ENCODE results near the gene ALKBH5.

The ALKBH5 gene

DNA sequence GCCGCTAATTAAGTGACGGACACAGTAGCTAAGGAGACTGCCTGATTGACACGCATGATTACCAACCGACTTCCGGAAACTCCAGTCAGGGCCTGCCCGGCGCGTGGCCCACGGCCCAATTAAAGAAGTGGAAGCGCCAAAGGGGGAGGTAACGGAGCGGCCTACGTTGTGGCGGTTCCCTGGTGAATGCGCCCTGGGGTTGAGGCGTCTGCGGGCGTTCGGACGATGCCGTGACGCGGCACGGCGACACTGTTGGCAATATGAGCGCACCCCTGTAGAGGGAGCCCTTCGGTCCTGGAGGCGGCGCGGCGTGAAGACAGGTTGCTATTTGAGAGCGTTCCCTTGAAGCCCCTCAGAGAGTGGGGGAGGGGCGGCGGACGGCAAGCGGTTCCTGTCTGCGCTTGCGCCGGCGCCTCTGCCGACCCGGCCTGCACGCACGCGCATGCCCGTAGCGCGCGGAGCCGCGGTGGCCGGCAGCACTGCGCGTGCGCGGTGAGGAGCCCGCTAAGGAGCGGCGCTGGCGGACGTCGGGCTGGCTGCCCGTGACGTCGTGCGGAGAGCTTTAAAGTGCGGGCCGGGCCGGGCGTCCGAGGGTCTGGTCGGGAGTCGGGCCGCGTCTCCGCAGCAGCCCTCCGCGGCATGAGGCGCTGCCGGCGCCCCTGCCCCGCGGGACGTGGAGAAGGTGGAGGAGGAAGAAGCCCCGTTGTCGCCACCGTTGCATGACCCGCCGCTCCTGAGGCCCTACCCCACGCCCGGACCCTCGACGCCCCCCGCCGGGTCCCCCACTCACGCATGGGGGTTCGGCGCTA, at the start of gene ALKBH5:
Gene ALKBH5, plus strand, starts transcription at position 495 of the 809 bp plus-strand sequence. CDS start 416 bp downstream, outside the sequence.
- DNase-seq: peak; percentile 99

DNA sequence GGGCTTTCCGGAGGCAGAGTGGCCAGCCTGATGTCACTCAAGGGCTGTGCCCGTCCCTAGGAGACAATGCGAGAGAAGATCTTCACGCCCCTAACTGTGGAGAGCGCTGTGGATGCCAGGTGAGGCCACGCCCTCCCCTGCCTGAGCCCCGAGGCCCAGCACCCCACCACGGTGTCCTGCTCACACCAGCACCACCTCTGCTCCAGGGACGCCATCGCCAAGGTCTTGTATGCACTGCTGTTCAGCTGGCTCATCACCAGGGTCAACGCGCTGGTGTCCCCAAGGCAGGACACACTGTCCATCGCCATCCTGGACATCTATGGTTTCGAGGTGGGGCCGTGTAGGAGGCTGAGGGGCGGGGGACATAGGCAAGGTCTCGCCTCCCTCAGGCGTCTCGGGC, 47.3 kb upstream of the ALKBH5 start:
- no peak for DNase-seq

- DNase-seq: no peak
Measured at GRCh38 chr17:18138065-18138749, 45.4 kb upstream of the ALKBH5 start.

DNA sequence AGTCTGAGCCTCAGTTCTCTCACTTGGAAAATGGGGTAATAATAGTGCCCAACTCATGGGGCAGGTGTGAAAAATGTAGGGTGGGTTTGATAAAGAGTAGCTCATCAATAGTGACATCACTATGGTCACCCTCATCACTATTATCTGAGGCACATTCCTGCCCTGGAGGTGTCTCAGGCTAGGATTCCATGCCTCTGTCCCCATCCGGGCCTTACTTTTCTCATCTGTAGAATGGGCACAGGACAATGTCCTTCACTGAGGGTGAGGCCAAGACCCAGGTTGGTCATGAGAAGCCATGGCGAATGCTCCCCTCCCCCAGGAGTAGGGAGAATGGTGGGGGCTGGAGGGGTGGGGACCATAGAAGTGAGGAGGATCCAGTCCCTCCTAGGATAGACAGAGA, 44.5 kb upstream of the ALKBH5 start:
- no peak for DNase-seq

- DNase-seq: no peak
Measured at GRCh38 chr17:18139498-18139897, 44.1 kb upstream of the ALKBH5 start.

GRCh38 chr17:18139949-18140348, 43.7 kb upstream of the ALKBH5 start:
- no peak for DNase-seq

DNA sequence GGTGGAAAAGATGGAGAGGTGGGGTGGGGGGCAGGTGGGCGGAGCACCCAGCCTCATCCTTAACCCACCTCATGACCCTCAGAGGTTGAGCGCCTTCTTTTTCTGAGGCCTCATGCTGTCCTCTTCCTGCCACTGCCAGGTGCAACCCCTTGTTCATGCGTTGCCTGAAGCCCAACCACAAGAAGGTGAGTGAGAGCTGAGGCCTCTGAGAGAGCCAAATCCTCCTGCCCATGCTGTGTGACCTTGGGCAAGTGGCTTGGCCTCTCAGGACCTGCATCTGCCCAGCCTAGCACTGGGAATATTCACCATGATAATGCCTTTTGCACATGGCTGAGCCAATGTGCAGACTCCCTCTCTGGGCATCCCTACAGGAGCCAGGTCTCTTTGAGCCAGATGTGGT, 43.0 kb upstream of the ALKBH5 start:
- no peak for DNase-seq

DNA sequence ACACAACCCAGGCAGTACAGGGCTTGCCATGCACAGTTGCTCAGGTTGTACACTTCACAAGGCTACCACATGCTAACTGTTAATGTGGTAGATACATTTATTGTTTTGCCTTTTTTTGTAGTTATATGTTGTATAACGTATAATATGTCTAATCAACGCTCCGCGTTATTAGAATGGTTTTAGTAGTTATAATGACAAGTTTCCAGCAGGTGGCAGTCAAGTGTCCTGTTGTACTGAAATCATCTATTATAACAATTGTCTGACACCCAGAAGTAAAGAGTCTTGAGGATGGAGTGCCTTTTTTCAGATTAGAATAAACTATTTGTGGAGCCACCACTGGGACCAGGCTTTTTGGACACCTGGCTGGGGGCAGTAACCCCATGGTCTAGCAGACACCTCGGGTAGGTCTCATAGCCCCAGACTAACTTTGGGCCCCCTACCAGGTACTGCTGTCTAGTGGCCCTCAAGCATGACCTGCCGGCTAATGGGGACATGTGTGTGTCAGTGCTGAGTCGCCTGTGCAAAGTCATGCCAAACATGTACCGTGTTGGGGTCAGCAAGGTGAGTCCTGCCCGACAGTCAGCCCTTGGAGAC, 42.3 kb upstream of the ALKBH5 start:
- DNase-seq: no peak

DNA sequence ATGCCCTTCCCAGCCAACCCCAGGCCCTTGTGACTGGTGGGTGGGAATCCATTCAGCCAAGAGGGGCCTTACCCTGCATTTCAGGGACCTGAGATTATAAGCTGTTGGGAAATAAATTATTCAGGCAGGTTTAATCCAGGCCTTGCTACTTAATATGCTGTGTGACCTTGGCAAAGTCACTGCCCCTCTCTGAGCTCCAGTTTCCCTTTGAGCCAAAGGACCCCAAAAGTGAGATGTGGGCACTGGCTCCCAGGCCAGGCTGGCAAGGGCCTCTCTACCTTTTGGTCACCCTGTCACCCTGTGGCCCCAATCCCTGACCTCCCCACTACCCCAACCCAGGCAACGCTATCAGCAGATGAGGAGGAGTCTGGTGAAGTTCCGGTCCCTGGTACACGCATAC, 41.2 kb upstream of the ALKBH5 start:
- DNase-seq: no peak

- DNase-seq: no peak
Measured at GRCh38 chr17:18143044-18143936, 40.3 kb upstream of the ALKBH5 start.

DNA sequence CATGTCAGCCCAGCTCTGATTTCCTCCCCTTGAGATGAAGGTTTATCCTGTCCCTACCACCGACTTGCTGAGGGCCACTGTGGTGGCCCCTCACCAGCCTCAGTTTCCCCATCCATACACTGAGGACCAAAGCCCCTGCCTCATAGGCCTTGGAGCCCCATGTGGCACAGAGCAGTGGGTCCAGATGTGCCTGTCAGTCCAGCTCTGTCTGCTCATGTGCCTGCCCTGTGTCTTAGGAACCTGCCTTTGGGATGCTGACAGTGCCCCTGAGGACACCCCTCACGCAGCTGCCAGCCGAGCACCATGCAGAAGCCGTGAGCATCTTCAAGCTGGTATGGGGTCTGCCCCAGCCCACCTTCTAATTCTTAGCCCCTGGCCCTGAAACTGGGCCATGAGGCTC, 39.4 kb upstream of the ALKBH5 start:
- no peak for DNase-seq

- no peak for DNase-seq
Measured at GRCh38 chr17:18144855-18145254, 38.8 kb upstream of the ALKBH5 start.

DNA sequence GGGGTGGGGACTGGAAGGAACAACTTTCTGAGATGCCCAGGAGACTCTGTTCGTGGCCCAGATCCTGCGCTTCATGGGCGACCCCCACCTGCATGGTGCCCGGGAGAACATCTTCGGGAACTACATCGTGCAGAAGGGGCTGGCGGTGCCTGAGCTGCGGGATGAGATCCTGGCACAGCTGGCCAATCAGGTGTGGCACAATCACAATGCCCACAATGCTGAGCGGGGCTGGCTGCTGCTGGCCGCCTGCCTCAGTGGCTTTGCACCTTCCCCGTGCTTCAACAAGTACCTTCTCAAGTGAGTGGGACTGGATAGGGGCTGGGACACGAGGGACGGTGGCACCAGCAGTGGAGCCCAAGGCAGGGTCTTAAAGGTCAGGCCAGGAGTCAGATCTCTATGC, 37.8 kb upstream of the ALKBH5 start:
- no peak for DNase-seq

- DNase-seq: no peak
Measured at GRCh38 chr17:18146259-18146658, 37.4 kb upstream of the ALKBH5 start.

DNA sequence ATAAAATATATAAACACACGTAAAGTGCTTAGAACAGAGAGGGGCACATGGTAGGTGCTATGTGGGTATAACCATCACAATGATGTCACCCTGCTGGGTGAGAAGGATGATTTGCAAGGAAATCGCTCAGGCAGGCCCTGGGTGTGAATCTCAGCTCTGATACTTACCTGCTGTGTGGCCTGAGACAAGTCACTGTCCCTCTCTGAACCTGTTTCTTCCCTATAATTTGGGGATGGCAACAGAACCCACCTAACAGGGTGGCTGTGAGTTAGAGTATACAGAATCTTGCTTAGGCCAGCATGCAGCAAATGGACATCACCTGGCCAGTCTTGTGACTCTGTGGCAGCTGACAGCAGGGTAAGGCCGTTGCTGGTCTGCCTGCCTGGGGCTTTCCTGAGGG, 36.6 kb upstream of the ALKBH5 start:
- no peak for DNase-seq

DNA sequence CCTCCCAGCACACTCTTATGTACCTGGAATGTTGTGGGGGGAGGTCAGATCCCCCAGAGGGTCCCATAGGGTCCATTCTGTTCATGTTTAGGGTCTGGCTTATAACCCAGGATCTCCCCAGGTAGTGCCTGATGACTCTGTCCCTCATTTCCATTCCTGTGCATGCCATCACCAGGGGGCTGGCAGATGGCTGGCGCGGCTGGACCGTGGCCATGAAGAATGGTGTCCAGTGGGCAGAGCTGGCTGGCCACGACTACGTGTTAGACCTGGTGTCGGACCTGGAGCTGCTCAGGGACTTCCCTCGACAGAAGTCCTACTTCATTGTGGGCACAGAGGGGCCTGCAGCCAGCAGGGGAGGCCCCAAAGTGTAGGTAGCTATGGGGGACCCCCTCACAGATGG, 35.0 kb upstream of the ALKBH5 start:
- DNase-seq: no peak

GRCh38 chr17:18151290-18151689, 32.3 kb upstream of the ALKBH5 start:
- no peak for DNase-seq

DNA sequence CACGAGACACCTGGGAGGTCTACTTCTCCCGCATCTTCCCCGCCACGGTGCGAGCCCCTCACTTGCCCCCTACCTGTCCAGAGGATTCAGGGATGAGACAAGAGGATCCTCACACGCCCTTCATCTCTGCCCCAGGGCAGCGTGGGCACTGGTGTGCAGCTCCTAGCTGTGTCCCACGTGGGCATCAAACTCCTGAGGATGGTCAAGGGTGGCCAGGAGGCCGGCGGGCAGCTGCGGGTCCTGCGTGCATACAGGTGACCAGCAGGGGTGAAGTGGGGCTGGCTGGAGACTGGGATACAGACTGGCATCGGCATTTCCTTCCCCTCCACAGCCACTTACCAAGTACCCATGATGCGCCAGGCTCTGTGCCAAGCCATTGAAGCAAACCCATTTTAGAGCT, 28.4 kb upstream of the ALKBH5 start:
- DNase-seq: no peak

- DNase-seq: no peak
Measured at GRCh38 chr17:18156171-18156975, 27.3 kb upstream of the ALKBH5 start.

- no peak for DNase-seq
Measured at GRCh38 chr17:18156976-18157280, 26.7 kb upstream of the ALKBH5 start.

DNA sequence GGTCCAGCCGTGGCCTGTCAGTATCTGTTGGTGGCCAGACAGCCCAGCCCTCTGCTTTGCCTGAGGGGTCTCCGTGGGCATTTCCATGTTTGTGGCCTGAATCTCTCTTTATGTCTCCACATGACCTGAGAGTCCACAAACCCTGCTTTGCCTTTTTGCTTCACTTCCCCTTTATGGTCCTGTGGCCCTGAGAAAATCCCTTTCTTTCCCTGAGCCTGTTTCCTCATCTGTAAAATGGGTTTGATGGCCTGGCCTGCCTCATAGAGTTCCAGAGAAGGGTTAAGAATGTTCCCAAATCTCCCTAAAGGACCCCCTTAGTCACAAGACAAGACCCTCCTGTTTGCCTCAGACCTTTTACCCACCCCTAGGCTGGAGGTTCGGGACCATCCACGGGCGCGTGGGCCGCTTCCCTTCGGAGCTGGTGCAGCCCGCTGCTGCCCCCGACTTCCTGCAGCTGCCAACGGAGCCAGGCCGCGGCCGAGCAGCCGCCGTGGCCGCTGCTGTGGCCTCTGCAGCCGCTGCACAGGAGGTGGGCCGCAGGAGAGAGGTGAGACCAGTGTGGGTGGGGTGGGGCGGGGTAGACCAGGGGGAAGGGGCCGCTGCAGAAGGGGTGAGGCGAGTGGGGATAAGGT, 26.2 kb upstream of the ALKBH5 start:
- no peak for DNase-seq
